Neural cell (in vitro differentiated cells): ENCODE data around the gene PLSCR2.

Source experiments
- EP300 ChIP-seq: fragments of 450-650 bp; conservative IDR thresholded peaks from 2 replicates; pipeline ENCODE4 v1.6.1; 2014; ENCODE audit warnings: antibody characterized with exemption, mild to moderate bottlenecking, moderate library complexity; ENCODE audit not compliant: poor library complexity, severe bottlenecking
- EZH2 ChIP-seq: fragments of 200-600, 300-800 bp; shearing (Covaris generic), sonication (generic); IDR thresholded peaks from 2 replicates; pipeline ENCODE4 v1.6.1; 2014; ENCODE audit warnings: antibody characterized with exemption, low read length, borderline replicate concordance, mild to moderate bottlenecking; ENCODE audit not compliant: insufficient read depth, poor library complexity, severe bottlenecking
- SMC3 ChIP-seq: fragments of 450-650 bp; conservative IDR thresholded peaks from 2 replicates; pipeline ENCODE4 v1.6.1; 2014; ENCODE audit warnings: antibody characterized with exemption, mild to moderate bottlenecking, moderate library complexity; ENCODE audit not compliant: poor library complexity
- TAF1 ChIP-seq: IDR thresholded peaks from 2 replicates; pipeline ENCODE4 v1.6.1; 2012; ENCODE audit warnings: low read depth
- TF ChIP-seq, protein P1 (sequence below): fragments of 450-650 bp; IDR thresholded peaks from 2 replicates; pipeline ENCODE4 v1.5.1; 2014; ENCODE audit warnings: antibody characterized with exemption, mild to moderate bottlenecking, moderate library complexity; ENCODE audit not compliant: poor library complexity, severe bottlenecking
- TF ChIP-seq, protein P2 (sequence below): IDR thresholded peaks from 2 replicates; pipeline ENCODE4 v1.6.1; 2012; ENCODE audit warnings: borderline replicate concordance

DNA sequence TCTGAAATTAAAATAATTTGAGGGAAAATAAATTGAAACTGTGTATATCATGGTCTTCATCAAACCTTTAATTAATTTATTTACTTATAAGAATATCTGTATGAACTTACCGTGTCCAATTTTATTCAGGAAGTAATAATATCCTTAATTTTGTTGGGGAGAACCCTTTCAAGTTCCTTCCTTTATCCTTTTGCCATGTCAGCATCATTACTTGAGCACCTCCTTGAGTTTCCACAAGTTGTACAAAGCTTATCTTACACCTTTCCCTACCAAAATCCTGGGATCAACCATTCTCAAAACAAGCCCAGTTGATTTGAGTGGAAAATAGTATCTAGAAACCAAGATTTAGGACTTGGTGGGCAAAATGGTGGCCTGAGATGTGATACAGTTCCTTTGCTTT, 37.3 kb downstream of the PLSCR2 start:
- TF ChIP-seq, protein P1, sequence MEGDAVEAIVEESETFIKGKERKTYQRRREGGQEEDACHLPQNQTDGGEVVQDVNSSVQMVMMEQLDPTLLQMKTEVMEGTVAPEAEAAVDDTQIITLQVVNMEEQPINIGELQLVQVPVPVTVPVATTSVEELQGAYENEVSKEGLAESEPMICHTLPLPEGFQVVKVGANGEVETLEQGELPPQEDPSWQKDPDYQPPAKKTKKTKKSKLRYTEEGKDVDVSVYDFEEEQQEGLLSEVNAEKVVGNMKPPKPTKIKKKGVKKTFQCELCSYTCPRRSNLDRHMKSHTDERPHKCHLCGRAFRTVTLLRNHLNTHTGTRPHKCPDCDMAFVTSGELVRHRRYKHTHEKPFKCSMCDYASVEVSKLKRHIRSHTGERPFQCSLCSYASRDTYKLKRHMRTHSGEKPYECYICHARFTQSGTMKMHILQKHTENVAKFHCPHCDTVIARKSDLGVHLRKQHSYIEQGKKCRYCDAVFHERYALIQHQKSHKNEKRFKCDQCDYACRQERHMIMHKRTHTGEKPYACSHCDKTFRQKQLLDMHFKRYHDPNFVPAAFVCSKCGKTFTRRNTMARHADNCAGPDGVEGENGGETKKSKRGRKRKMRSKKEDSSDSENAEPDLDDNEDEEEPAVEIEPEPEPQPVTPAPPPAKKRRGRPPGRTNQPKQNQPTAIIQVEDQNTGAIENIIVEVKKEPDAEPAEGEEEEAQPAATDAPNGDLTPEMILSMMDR: no peak
- TF ChIP-seq, protein P2, sequence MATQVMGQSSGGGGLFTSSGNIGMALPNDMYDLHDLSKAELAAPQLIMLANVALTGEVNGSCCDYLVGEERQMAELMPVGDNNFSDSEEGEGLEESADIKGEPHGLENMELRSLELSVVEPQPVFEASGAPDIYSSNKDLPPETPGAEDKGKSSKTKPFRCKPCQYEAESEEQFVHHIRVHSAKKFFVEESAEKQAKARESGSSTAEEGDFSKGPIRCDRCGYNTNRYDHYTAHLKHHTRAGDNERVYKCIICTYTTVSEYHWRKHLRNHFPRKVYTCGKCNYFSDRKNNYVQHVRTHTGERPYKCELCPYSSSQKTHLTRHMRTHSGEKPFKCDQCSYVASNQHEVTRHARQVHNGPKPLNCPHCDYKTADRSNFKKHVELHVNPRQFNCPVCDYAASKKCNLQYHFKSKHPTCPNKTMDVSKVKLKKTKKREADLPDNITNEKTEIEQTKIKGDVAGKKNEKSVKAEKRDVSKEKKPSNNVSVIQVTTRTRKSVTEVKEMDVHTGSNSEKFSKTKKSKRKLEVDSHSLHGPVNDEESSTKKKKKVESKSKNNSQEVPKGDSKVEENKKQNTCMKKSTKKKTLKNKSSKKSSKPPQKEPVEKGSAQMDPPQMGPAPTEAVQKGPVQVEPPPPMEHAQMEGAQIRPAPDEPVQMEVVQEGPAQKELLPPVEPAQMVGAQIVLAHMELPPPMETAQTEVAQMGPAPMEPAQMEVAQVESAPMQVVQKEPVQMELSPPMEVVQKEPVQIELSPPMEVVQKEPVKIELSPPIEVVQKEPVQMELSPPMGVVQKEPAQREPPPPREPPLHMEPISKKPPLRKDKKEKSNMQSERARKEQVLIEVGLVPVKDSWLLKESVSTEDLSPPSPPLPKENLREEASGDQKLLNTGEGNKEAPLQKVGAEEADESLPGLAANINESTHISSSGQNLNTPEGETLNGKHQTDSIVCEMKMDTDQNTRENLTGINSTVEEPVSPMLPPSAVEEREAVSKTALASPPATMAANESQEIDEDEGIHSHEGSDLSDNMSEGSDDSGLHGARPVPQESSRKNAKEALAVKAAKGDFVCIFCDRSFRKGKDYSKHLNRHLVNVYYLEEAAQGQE: no peak
- TF ChIP-seq EZH2 (no peak), EP300 (no peak), SMC3 (no peak), TAF1 (no peak)
